ENCODE data around the gene OR51B2.

Gene OR51B2

GRCh38 chr11:5281596-5281995 is 42.5 kb downstream of the OR51B2 start:
- no peak for DNase-seq

GRCh38 chr11:5280582-5281102 is 43.5 kb downstream of the OR51B2 start:
- DNase-seq, result no peak

- no peak for DNase-seq
These were observed 44.5 kb downstream of the OR51B2 start for GRCh38 chr11:5279471-5280090.

GRCh38 chr11:5277807-5278382 is 46.2 kb downstream of the OR51B2 start:
- DNase-seq, result no peak

- no peak for DNase-seq
These were observed 47.4 kb downstream of the OR51B2 start for GRCh38 chr11:5276697-5277096.

GRCh38 chr11:5275369-5276110 is 48.6 kb downstream of the OR51B2 start:
- DNase-seq, result no peak

- DNase-seq, result no peak
These were observed 49.7 kb downstream of the OR51B2 start for GRCh38 chr11:5274395-5274794.
